ENCODE data around the gene OR6X1.

Gene OR6X1

DNA sequence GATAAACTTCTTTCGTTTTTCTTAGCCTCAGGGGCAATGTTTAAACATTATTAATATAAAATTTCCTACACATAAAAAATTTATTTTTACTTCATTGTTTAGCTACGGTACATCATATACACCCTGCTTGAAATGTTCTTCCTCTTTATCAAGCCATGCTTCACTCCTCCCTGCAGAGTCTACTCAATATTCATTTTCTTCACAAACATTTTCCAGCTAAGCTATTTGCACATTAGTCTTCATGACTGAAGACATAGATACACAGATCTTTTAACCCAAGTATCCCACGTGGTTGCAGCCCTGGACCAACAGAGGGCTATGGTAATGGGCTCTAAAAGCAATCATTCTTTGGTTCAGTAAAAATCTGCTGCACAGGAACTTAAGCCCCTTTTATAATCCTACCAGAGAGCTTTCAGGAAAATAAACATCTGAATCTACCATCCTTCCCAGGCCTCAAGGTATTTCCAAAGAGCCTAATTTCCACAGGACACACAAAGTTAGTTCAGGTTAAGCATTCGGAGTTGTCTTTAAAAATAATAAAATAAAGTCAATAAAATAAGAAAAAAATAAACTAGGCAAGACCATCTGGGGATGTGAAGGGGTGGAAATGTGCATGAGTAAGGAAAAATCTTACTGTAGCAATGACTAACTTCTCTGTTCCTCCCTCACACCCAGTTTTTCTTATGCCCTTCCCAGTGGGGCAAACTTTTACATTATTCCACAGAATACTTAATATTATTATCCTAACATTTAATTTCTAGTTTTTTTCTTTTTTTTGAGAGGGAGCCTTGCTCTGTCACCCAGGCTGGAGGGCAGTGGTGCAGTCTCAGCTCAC, 21.6 kb upstream of the OR6X1 start:
- H3K4me3 Mint-ChIP-seq, result no peak overlapping the region
- no peaks in the 10 kb centered on the region for H3K27me3 Mint-ChIP-seq (ENCODE audit: low read depth)
- H3K27ac Mint-ChIP-seq, result no peak overlapping the region
- H3K4me1 Mint-ChIP-seq, result no peaks in the 10 kb centered on the region
- H3K9me3 Mint-ChIP-seq, result no peaks in the 10 kb centered on the region
- no peaks in the 10 kb centered on the region for H3K36me3 Mint-ChIP-seq (ENCODE audit: low read depth)
- TF ChIP-seq, protein P1, sequence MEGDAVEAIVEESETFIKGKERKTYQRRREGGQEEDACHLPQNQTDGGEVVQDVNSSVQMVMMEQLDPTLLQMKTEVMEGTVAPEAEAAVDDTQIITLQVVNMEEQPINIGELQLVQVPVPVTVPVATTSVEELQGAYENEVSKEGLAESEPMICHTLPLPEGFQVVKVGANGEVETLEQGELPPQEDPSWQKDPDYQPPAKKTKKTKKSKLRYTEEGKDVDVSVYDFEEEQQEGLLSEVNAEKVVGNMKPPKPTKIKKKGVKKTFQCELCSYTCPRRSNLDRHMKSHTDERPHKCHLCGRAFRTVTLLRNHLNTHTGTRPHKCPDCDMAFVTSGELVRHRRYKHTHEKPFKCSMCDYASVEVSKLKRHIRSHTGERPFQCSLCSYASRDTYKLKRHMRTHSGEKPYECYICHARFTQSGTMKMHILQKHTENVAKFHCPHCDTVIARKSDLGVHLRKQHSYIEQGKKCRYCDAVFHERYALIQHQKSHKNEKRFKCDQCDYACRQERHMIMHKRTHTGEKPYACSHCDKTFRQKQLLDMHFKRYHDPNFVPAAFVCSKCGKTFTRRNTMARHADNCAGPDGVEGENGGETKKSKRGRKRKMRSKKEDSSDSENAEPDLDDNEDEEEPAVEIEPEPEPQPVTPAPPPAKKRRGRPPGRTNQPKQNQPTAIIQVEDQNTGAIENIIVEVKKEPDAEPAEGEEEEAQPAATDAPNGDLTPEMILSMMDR (IDR thresholded peaks at IDR 0.05; ENCODE audit: unreplicated experiment in 3 of 3), result no peak

DNA sequence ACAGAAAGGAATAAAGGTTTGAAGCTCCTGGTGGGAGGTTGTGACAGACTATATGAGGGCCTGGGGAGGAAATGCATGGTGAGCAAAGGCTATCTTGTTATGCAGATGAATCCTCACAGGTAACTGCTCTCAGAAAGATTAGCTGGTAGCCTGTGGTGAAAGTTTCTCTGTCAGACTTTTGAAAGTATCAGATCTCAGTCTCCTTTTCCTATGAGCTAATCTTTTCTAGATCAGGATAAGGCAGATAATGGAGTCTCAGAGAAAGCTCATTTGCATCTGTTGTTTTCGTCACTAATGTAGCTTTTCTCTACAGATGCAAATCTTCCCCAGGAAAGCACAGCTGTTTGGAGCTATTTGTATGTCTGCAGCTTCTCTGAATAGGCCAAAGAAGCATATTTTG, 21.0 kb upstream of the OR6X1 start:
- no peaks in the 10 kb centered on the region for H3K27me3 Mint-ChIP-seq (ENCODE audit: low read depth)
- H3K9me3 Mint-ChIP-seq, result no peaks in the 10 kb centered on the region
- H3K36me3 Mint-ChIP-seq (ENCODE audit: low read depth), result no peaks in the 10 kb centered on the region
- TF ChIP-seq, protein P1 (IDR thresholded peaks at IDR 0.05; ENCODE audit: unreplicated experiment in 3 of 3), result no peak
- no peak overlapping the region for H3K27ac Mint-ChIP-seq
- no peaks in the 10 kb centered on the region for H3K4me1 Mint-ChIP-seq
- no peak overlapping the region for H3K4me3 Mint-ChIP-seq

DNA sequence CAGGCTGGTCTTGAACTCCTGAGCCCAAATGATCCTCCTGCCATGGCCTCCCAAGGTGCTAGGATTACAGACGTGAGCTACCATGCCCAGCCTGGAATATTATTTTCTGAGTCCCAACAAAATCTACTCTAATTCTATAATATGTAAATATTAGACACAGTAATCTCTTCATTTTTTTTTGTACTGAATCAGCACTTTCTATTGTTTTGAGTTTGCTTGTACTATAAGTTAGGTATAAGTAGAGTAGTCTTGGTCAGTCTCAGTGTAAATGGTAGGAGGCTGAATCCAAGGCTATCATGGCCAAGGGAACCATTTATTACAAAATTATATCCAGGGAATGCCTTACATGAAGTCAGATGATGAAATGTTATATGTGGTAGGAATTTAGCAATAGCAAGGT, 19.6 kb upstream of the OR6X1 start:
- H3K9me3 Mint-ChIP-seq, result no peaks in the 10 kb centered on the region
- no peaks in the 10 kb centered on the region for H3K4me1 Mint-ChIP-seq
- H3K36me3 Mint-ChIP-seq (ENCODE audit: low read depth), result no peaks in the 10 kb centered on the region
- no peak overlapping the region for H3K27ac Mint-ChIP-seq
- no peak overlapping the region for H3K4me3 Mint-ChIP-seq
- H3K27me3 Mint-ChIP-seq (ENCODE audit: low read depth), result no peaks in the 10 kb centered on the region
- TF ChIP-seq, protein P1 (IDR thresholded peaks at IDR 0.05; ENCODE audit: unreplicated experiment in 3 of 3), result no peak

DNA sequence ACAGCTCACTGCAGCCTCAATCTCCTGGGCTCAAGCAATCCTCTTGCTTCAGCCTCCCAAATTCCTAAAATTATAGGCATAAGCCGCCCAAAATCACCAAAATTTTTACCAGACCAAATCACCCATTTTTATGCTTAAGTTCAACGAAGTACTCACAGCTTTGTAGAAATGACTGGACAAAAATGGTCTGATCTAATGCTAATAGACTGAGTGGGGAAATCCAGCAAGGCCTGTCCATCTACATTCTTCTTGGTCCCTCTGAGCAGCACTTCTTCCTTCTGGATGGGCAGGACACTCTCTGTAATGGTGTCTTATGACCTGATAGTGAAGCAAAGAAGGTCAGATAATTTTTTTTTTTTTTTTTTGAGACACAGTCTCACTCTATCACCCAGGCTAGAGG, 18.7 kb upstream of the OR6X1 start:
- Mint-ChIP-seq H3K9me3 (no peaks in the 10 kb centered on the region), H3K4me3 (no peak overlapping the region), H3K27ac (no peak overlapping the region), H3K36me3 (ENCODE audit: low read depth) (no peaks in the 10 kb centered on the region), H3K27me3 (ENCODE audit: low read depth) (no peaks in the 10 kb centered on the region), H3K4me1 (no peaks in the 10 kb centered on the region)
- TF ChIP-seq, protein P1 (IDR thresholded peaks at IDR 0.05; ENCODE audit: unreplicated experiment in 3 of 3), result no peak

DNA sequence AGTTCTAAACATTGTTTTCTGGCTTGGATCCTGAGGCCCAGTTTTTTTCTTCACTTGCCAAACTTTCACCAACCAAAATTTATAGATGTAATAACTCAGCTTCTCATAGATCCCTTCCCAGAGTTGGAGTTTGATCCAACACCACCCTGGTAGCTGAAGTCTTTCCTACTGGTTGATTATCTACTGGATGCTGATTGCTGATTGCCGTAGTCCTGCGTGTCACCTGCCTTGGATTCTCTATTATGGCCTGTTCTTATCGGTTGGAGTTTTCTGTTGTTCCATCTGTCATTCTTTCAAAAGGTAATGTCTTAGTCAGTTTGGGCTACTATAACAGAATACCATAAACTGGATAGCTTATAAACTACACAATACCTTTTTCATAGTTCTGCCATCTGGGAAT, 17.3 kb upstream of the OR6X1 start:
- Mint-ChIP-seq H3K27me3 (ENCODE audit: low read depth) (no peaks in the 10 kb centered on the region), H3K4me1 (no peaks in the 10 kb centered on the region), H3K9me3 (no peaks in the 10 kb centered on the region), H3K4me3 (no peak overlapping the region), H3K36me3 (ENCODE audit: low read depth) (no peaks in the 10 kb centered on the region), H3K27ac (no peak overlapping the region)
- TF ChIP-seq, protein P1 (IDR thresholded peaks at IDR 0.05; ENCODE audit: unreplicated experiment in 3 of 3), result no peak

DNA sequence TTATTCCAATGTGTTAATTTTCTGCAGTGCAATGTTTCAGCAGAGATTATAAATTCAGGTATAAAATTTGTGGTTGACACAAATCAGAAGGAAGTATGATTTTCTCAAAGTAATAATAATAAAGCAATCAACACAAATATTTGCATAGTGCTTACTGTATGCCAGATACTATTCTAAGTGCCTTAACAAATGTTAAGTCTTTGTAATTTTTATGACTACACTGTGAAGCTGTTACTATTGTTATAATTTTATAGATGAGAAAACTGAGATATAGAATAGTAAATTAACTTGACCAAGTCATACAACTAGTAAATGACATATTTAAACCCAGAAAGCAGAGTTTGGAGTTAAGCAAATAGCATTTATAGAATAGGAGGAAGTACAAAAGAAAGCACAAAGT, 16.4 kb upstream of the OR6X1 start:
- Mint-ChIP-seq H3K36me3 (ENCODE audit: low read depth) (no peaks in the 10 kb centered on the region), H3K27me3 (ENCODE audit: low read depth) (no peaks in the 10 kb centered on the region), H3K4me3 (no peak overlapping the region), H3K4me1 (no peaks in the 10 kb centered on the region), H3K27ac (no peak overlapping the region), H3K9me3 (no peaks in the 10 kb centered on the region)
- TF ChIP-seq, protein P1 (IDR thresholded peaks at IDR 0.05; ENCODE audit: unreplicated experiment in 3 of 3), result no peak

Measured in nephron (organoid).